PC-3 (cell line): Measurements from ENCODE around the gene TPGS2. TPM values are rescaled to one million over a fixed set of nuclear protein-coding genes. Genes with fewer than 3 reads are reported as not detected.

ENCODE experiments used
- ATAC-seq: fragments of 200-7000 bp; cut with Tn5 transposase; 2 replicates; pipeline ENCODE4 v1.9.1; 2020; ENCODE audit warnings: mild to moderate bottlenecking, moderate library complexity
- BruUV-seq: library from RNA; stranded (reverse); fragments of 400-500 nt; replicated peaks from 2 replicates; lab custom pipeline; 2021; lab: Mats Ljungman, UMichigan
- CTCF ChIA-PET: fragments of 300-600 bp; sonication (Branson Sonifier 250); formaldehyde crosslinking; loops from one replicate; lab custom pipeline; 2022; ENCODE audit warnings: antibody characterized with exemption; lab: Charles Lee
- POLR2A ChIA-PET: fragments of 300-600 bp; sonication (Branson Sonifier 250); formaldehyde crosslinking; loops from one replicate; lab custom pipeline; 2022; ENCODE audit warnings: antibody characterized with exemption; ENCODE audit not compliant: unreplicated experiment; lab: Charles Lee
- DNase-seq: peaks from one replicate; pipeline ENCODE4 v3.0.0-alpha.2; 2015
- H2AFZ ChIP-seq: fragments of 300-600 bp; sonication (generic); 2 replicates; pipeline ENCODE4 v1.6.0; 2016; ENCODE audit warnings: antibody characterized with exemption, low read length
- H3F3A ChIP-seq: fragments of 300-600 bp; sonication (generic); one replicate; pipeline ENCODE4 v1.6.0; 2017; ENCODE audit warnings: antibody characterized with exemption, low read length, control low read depth, mild to moderate bottlenecking; ENCODE audit not compliant: unreplicated experiment
- H3K27ac ChIP-seq: fragments of 300-600 bp; sonication (generic); 2 replicates; pipeline ENCODE4 v1.5.1; 2016; ENCODE audit warnings: mild to moderate bottlenecking, low read length
- H3K27me3 ChIP-seq: fragments of 300-600 bp; sonication (generic); 2 replicates; pipeline ENCODE4 v1.6.1; 2016; ENCODE audit warnings: low read length, mixed read lengths
- H3K36me3 ChIP-seq: fragments of 300-600 bp; sonication (generic); 2 replicates; pipeline ENCODE4 v1.6.1; 2016; ENCODE audit warnings: low read depth, mixed run types, low read length, mixed read lengths
- H3K4me1 ChIP-seq: fragments of 300-600 bp; sonication (generic); 2 replicates; pipeline ENCODE4 v1.5.1; 2016; ENCODE audit warnings: low read length; ENCODE audit not compliant: insufficient read depth
- H3K4me2 ChIP-seq: fragments of 300-600 bp; sonication (generic); 2 replicates; pipeline ENCODE4 v1.6.0; 2016; ENCODE audit warnings: low read length
- H3K4me3 ChIP-seq: fragments of 300-600 bp; sonication (generic); 2 replicates; pipeline ENCODE4 v1.5.1; 2016; ENCODE audit warnings: mild to moderate bottlenecking, low read length, mixed read lengths
- H3K79me2 ChIP-seq: fragments of 300-600 bp; sonication (generic); 2 replicates; pipeline ENCODE4 v1.6.1; 2017; ENCODE audit warnings: low read length, mixed read lengths
- H3K9ac ChIP-seq: fragments of 300-600 bp; sonication (generic); 2 replicates; pipeline ENCODE4 v1.6.0; 2016; ENCODE audit warnings: mild to moderate bottlenecking, low read length
- H3K9me2 ChIP-seq: fragments of 300-600 bp; sonication (generic); replicated peaks from 2 replicates; pipeline ENCODE4 v1.6.1; 2016; ENCODE audit warnings: mixed run types, low read length, mixed read lengths
- H3K9me3 ChIP-seq: fragments of 300-600 bp; sonication (generic); 2 replicates; pipeline ENCODE4 v1.6.1; 2016; ENCODE audit warnings: low read length, mixed read lengths
- H4K20me1 ChIP-seq: fragments of 300-600 bp; sonication (generic); 2 replicates; pipeline ENCODE4 v1.6.1; 2016; ENCODE audit warnings: low read length, mixed read lengths
- EZH2 ChIP-seq: fragments of 300-600 bp; sonication (generic); IDR thresholded peaks from one replicate; pipeline ENCODE4 v1.6.1; 2017; ENCODE audit warnings: antibody characterized with exemption, mild to moderate bottlenecking, low read length; ENCODE audit not compliant: unreplicated experiment
- EZH2phosphoT487 ChIP-seq: fragments of 300-600 bp; sonication (generic); IDR thresholded peaks from 2 replicates; pipeline ENCODE4 v1.6.1; 2018; ENCODE audit warnings: mild to moderate bottlenecking, antibody characterized with exemption, low read length, borderline replicate concordance
- intact Hi-C: fragments of 100-400 bp; cut with micrococcal nuclease; formaldehyde crosslinking; loops from 2 replicates; pipeline ENCODE4 v1.9.0; 2023
- total RNA-seq: library from RNA; depleted of rRNA; stranded (reverse); fragments of >200 nt; gene quantifications from 2 replicates; pipeline ENCODE4 v1.2.3, GENCODE V29; 2014
- TF ChIP-seq, protein P1 (sequence below): fragments of 300-600 bp; sonication (generic); conservative IDR thresholded peaks from 2 replicates; pipeline ENCODE4 v1.5.1; 2017; ENCODE audit warnings: antibody characterized with exemption, low read depth, mild to moderate bottlenecking, low read length

Gene TPGS2
- total RNA-seq, 1 experiment from 2014 or later, result 44.9 TPM

DNA sequence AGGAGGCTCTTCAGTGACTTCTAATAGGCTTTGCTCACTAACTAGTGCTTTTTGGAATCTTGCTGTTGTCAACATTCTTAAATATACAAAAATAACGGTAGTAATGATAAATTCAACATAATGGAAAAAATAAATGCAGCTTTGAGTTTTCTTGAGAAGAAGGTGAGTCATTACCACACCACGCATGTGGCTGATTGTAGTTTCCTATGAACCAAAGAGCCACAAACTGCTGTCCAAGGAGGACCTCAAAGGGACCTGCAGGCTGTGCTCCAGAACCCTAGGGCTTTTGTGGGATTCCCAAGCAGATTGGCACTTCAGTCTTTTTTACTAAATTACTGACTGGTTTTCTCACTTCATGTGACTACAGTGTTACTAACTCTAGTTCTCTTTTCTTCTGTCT lies 66.7 kb downstream of the TPGS2 start:
- Histone ChIP-seq H4K20me1 (no peaks in the 10 kb centered on the region), H2AFZ (no peak overlapping the region), H3K27me3 (no peaks in the 10 kb centered on the region), H3K79me2 (no peaks in the 10 kb centered on the region), H3K27ac (no peak overlapping the region), H3K4me2 (no peak overlapping the region), H3K4me3 (no peak overlapping the region), H3K9ac (no peak overlapping the region), H3K9me2 (no peaks in the 10 kb centered on the region), H3K4me1 (no peaks in the 10 kb centered on the region), H3K9me3 (no peaks in the 10 kb centered on the region), H3F3A (no peaks in the 10 kb centered on the region), H3K36me3 (no peaks in the 10 kb centered on the region)
- DNase-seq, result no peak
- no TSS peak for BruUV-seq
- ChIA-PET CTCF (no interaction called here), POLR2A (no interaction called here)
- ATAC-seq, result no peak
- TF ChIP-seq EZH2phosphoT487 (no peak), EZH2 (no peak)
- TF ChIP-seq, protein P1, sequence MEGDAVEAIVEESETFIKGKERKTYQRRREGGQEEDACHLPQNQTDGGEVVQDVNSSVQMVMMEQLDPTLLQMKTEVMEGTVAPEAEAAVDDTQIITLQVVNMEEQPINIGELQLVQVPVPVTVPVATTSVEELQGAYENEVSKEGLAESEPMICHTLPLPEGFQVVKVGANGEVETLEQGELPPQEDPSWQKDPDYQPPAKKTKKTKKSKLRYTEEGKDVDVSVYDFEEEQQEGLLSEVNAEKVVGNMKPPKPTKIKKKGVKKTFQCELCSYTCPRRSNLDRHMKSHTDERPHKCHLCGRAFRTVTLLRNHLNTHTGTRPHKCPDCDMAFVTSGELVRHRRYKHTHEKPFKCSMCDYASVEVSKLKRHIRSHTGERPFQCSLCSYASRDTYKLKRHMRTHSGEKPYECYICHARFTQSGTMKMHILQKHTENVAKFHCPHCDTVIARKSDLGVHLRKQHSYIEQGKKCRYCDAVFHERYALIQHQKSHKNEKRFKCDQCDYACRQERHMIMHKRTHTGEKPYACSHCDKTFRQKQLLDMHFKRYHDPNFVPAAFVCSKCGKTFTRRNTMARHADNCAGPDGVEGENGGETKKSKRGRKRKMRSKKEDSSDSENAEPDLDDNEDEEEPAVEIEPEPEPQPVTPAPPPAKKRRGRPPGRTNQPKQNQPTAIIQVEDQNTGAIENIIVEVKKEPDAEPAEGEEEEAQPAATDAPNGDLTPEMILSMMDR, result no peak
- intact Hi-C loops, result no loop called here

DNA sequence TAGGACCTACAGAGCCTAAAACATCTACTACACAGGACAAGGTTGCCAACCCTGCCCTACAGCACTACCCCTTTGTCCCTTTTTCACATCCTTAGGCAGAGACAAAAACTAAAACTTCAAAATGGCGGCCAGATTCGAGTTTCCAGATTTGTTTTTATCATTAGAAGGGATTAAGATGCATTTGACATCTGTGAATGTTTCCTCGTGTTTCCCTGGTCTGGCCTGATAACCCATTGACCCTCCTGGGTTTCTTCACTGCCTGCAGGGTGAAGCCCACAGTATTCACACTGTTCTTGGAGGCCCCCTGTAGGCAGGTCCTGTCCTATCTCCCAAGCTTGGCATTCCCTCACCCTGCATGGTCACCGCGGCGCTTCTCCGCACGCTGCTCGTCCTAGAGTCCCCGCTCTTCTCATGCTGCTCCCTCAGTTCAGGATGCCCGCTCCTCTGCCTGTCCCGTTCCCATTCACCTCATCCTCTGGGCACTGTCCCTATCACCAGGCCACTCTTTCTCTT lies 67.6 kb downstream of the TPGS2 start:
- H3K9me2 ChIP-seq, result no peaks in the 10 kb centered on the region
- intact Hi-C loops, result no loop called here
- no peaks in the 10 kb centered on the region for H3K4me1 ChIP-seq
- BruUV-seq, result no TSS peak
- POLR2A ChIA-PET, result no interaction called here
- CTCF ChIA-PET, result no interaction called here
- no peaks in the 10 kb centered on the region for H3K36me3 ChIP-seq
- H3K9ac ChIP-seq, result no peak overlapping the region
- no peaks in the 10 kb centered on the region for H3K9me3 ChIP-seq
- H3K4me2 ChIP-seq, result no peak overlapping the region
- no peak overlapping the region for H3K4me3 ChIP-seq
- ATAC-seq (no peak), DNase-seq (no peak)
- no peaks in the 10 kb centered on the region for H3K27me3 ChIP-seq
- H3K79me2 ChIP-seq, result no peaks in the 10 kb centered on the region
- no peaks in the 10 kb centered on the region for H4K20me1 ChIP-seq
- no peak for TF ChIP-seq EZH2
- TF ChIP-seq, protein P1, result no peak
- no peak for TF ChIP-seq EZH2phosphoT487
- H3K27ac ChIP-seq, result no peak overlapping the region
- H2AFZ ChIP-seq, result no peak overlapping the region
- no peaks in the 10 kb centered on the region for H3F3A ChIP-seq

DNA sequence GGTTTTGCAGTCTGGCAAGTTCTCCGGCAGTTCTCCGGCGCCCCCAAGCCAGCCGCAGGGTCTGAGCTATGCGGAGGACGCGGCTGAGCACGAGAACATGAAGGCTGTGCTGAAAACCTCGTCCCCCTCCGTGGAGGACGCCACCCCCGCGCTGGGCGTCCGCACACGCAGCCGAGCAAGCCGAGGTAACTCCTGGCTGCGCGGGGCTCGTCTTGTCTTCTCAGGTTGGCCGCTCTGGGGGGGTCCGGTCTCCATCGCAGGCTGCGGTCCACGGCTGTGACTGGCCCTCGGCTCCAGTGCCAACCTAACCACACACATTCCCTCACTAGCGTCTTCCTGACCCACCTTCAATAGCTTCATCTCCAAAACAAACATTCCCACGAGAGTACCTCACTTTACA lies 68.2 kb downstream of the TPGS2 start:
- BruUV-seq, result no TSS peak
- Histone ChIP-seq H3K36me3 (no peaks in the 10 kb centered on the region), H3K27me3 (no peaks in the 10 kb centered on the region), H2AFZ (no peak overlapping the region), H3K27ac (no peak overlapping the region), H3K9ac (no peak overlapping the region), H3K4me1 (no peaks in the 10 kb centered on the region), H3K9me3 (no peaks in the 10 kb centered on the region), H3F3A (no peaks in the 10 kb centered on the region), H4K20me1 (no peaks in the 10 kb centered on the region), H3K79me2 (no peaks in the 10 kb centered on the region), H3K4me2 (no peak overlapping the region), H3K4me3 (no peak overlapping the region), H3K9me2 (no peaks in the 10 kb centered on the region)
- DNase-seq, result no peak
- no peak for ATAC-seq
- no peak for TF ChIP-seq EZH2
- TF ChIP-seq EZH2phosphoT487, result no peak
- intact Hi-C loops, result no loop called here
- ChIA-PET POLR2A (no interaction called here), CTCF (no interaction called here)
